DND-41 (cell line): ENCODE results near the gene TST.
A peak's percentile ranks its signal among the peaks of the same experiment; 100 is the strongest.

Source experiments
- ATAC-seq: fragments of 200-7000 bp; cut with Tn5 transposase; 3 replicates; pipeline ENCODE4 v1.9.1; 2021; ENCODE audit warnings: low read depth; ENCODE audit not compliant: insufficient read depth
- DNase-seq: peaks from one replicate; pipeline ENCODE4 v3.0.0-alpha.2; 2020
- H2AFZ ChIP-seq: 2 replicates; pipeline ENCODE4 v1.6.0; 2012; ENCODE audit warnings: low read depth, low read length
- H3K27ac ChIP-seq: 2 replicates; pipeline ENCODE4 v1.5.1; 2012; ENCODE audit warnings: low read length, inconsistent platforms
- H3K27me3 ChIP-seq: fragments of 200-600 bp; sonication (generic); 2 replicates; pipeline ENCODE4 v1.6.0; 2012; ENCODE audit warnings: low read length, mild to moderate bottlenecking, inconsistent platforms; ENCODE audit not compliant: insufficient read depth, poor library complexity
- H3K36me3 ChIP-seq: 2 replicates; pipeline ENCODE4 v1.5.1; 2012; ENCODE audit warnings: low read length, inconsistent platforms; ENCODE audit not compliant: insufficient read depth
- H3K4me1 ChIP-seq: 2 replicates; pipeline ENCODE4 v1.5.1; 2012; ENCODE audit warnings: mild to moderate bottlenecking, low read length; ENCODE audit not compliant: insufficient read depth
- H3K4me2 ChIP-seq: 2 replicates; pipeline ENCODE4 v1.6.0; 2012; ENCODE audit warnings: mild to moderate bottlenecking, moderate library complexity, low read length, inconsistent platforms; ENCODE audit not compliant: insufficient read depth
- H3K4me3 ChIP-seq, 2 experiments: fragments of 200-600 bp in 1 of 2; shearing (Covaris generic) in 1 of 2; 2 replicates each; pipeline ENCODE4 v1.5.1; 2012 to 2016; ENCODE audit warnings: inconsistent platforms in 2 of 2, low read length in 2 of 2, mild to moderate bottlenecking in 2 of 2, low read depth in 1 of 2, moderate library complexity in 1 of 2
- H3K79me2 ChIP-seq: 2 replicates; pipeline ENCODE4 v1.6.0; 2012; ENCODE audit warnings: low read length, inconsistent platforms; ENCODE audit not compliant: insufficient read depth
- H3K9ac ChIP-seq: 2 replicates; pipeline ENCODE4 v1.6.0; 2012; ENCODE audit warnings: low read depth, mild to moderate bottlenecking, inconsistent platforms, low read length, moderate library complexity
- H3K9me3 ChIP-seq: 2 replicates; pipeline ENCODE4 v1.5.1; 2012; ENCODE audit warnings: low read length, moderate library complexity, mild to moderate bottlenecking, inconsistent platforms; ENCODE audit not compliant: insufficient read depth, severe bottlenecking
- H4K20me1 ChIP-seq: 2 replicates; pipeline ENCODE4 v1.6.0; 2012; ENCODE audit warnings: low read length; ENCODE audit not compliant: insufficient read depth
- CTCF ChIP-seq: IDR thresholded peaks from 2 replicates; pipeline ENCODE4 v1.5.1; 2012; ENCODE audit warnings: borderline replicate concordance, low read length, moderate library complexity, mild to moderate bottlenecking; ENCODE audit not compliant: poor library complexity, severe bottlenecking; ENCODE audit errors: extremely low read depth
- EZH2 ChIP-seq: IDR thresholded peaks from 3 replicates; pipeline ENCODE4 v1.6.1; 2012; ENCODE audit warnings: borderline replicate concordance, low read depth, mild to moderate bottlenecking, moderate library complexity, low read length, inconsistent platforms; ENCODE audit not compliant: severe bottlenecking

Gene TST

GRCh38 chr22:36982136-36982535 lies 37.1 kb downstream of the TST start:
- TF ChIP-seq EZH2 = no peak
- TF ChIP-seq CTCF = peak; percentile 27
- Histone ChIP-seq H3K9ac (no peak overlapping the region), H3K27me3 (peaks cover 16% of the 10 kb centered on the region), H3K4me2 (no peak overlapping the region), H4K20me1 (no peaks in the 10 kb centered on the region), H3K4me3 (no peak overlapping the region), H3K4me1 (peaks cover 13% of the 10 kb centered on the region), H2AFZ (no peak overlapping the region), H3K36me3 (no peaks in the 10 kb centered on the region), H3K9me3 (peaks cover 8% of the 10 kb centered on the region), H3K79me2 (no peaks in the 10 kb centered on the region), H3K27ac (no peak overlapping the region)
- ATAC-seq = no peak
- no peak for DNase-seq

GRCh38 chr22:36981247-36981775 lies 37.9 kb downstream of the TST start:
- H3K9ac ChIP-seq = no peak overlapping the region
- H3K9me3 ChIP-seq = peaks cover 7% of the 10 kb centered on the region
- H3K36me3 ChIP-seq = no peaks in the 10 kb centered on the region
- DNase-seq (no peak), ATAC-seq (no peak)
- peaks cover 14% of the 10 kb centered on the region for H3K4me1 ChIP-seq
- no peak overlapping the region for H3K27ac ChIP-seq
- H3K4me2 ChIP-seq = no peak overlapping the region
- no peaks in the 10 kb centered on the region for H4K20me1 ChIP-seq
- H3K4me3 ChIP-seq = no peak overlapping the region
- TF ChIP-seq CTCF (no peak), EZH2 (no peak)
- peaks cover 20% of the 10 kb centered on the region for H3K27me3 ChIP-seq
- H3K79me2 ChIP-seq = no peaks in the 10 kb centered on the region
- no peak overlapping the region for H2AFZ ChIP-seq

GRCh38 chr22:36979016-36979910 lies 40.0 kb downstream of the TST start:
- no peaks in the 10 kb centered on the region for H4K20me1 ChIP-seq
- ATAC-seq = no peak

More at GRCh38 chr22:36979016-36979910, 40.0 kb downstream of the TST start:
- H3K4me3 ChIP-seq = no peak overlapping the region
- no peak overlapping the region for H3K9ac ChIP-seq
- no peaks in the 10 kb centered on the region for H3K36me3 ChIP-seq
- no peak overlapping the region; the same call in 1 of the 2 replicates for H2AFZ ChIP-seq
- DNase-seq = no peak
- H3K27me3 ChIP-seq = peaks cover 20% of the 10 kb centered on the region
- H3K79me2 ChIP-seq = no peaks in the 10 kb centered on the region
- H3K4me2 ChIP-seq = no peak overlapping the region
- no peak overlapping the region for H3K27ac ChIP-seq
- H3K9me3 ChIP-seq = no peaks in the 10 kb centered on the region
- no peak for TF ChIP-seq CTCF
- no peak for TF ChIP-seq EZH2
- peaks cover 14% of the 10 kb centered on the region for H3K4me1 ChIP-seq
